Sigmoid colon (tissue), 4 donors: ENCODE results near the gene DNAH17.

Source experiments
- CTCF ChIP-seq, 4 experiments: fragments of 450-650 bp in 3 of 4; fragments of 200-600 bp in 1 of 4; IDR thresholded peaks; one replicate each; pipeline ENCODE4 v1.5.1; 2016 to 2019; ENCODE audit warnings: antibody characterized with exemption in 4 of 4, mild to moderate bottlenecking in 3 of 4, moderate library complexity in 2 of 4
- EP300 ChIP-seq, 4 donors: sonication (generic); formaldehyde crosslinking; IDR thresholded peaks; one replicate each; pipeline ENCODE4 v1.6.1; 2017; ENCODE audit warnings: antibody characterized with exemption in 4 of 4
- POLR2A ChIP-seq, 2 donors: fragments of 450-650 bp; IDR thresholded peaks; one replicate each; pipeline ENCODE4 v1.6.1; 2016; ENCODE audit warnings: antibody characterized with exemption in 2 of 2, mild to moderate bottlenecking in 2 of 2, moderate library complexity in 2 of 2
- POLR2AphosphoS5 ChIP-seq, 4 donors: sonication (generic); formaldehyde crosslinking; IDR thresholded peaks; one replicate each; pipeline ENCODE4 v1.6.1; 2017; ENCODE audit warnings: antibody characterized with exemption in 4 of 4

GRCh38 chr17:78374631-78375274 is 202.4 kb downstream of the DNAH17 start:
- TF ChIP-seq CTCF (IDR thresholded peaks at IDR 0.05): no peak
- peak in 1 of 4 donors; percentile 6 for TF ChIP-seq POLR2AphosphoS5 (IDR thresholded peaks at IDR 0.05)
- TF ChIP-seq POLR2A (IDR thresholded peaks at IDR 0.05): no peak
- TF ChIP-seq EP300 (IDR thresholded peaks at IDR 0.05): no peak
